ENCODE results near the gene PGLYRP4. TPM values are rescaled to one million over a fixed set of nuclear protein-coding genes. Genes with fewer than 3 reads are reported as not detected.

PGLYRP4 gene
- total RNA-seq = not detected

GRCh38 chr1:153348511-153349362 is at the start of gene PGLYRP4:
Gene PGLYRP4, minus strand, starts transcription at chr1:153348841. Its CDS starts 909 bp downstream, at chr1:153347932.
- TF ChIP-seq, protein P1, sequence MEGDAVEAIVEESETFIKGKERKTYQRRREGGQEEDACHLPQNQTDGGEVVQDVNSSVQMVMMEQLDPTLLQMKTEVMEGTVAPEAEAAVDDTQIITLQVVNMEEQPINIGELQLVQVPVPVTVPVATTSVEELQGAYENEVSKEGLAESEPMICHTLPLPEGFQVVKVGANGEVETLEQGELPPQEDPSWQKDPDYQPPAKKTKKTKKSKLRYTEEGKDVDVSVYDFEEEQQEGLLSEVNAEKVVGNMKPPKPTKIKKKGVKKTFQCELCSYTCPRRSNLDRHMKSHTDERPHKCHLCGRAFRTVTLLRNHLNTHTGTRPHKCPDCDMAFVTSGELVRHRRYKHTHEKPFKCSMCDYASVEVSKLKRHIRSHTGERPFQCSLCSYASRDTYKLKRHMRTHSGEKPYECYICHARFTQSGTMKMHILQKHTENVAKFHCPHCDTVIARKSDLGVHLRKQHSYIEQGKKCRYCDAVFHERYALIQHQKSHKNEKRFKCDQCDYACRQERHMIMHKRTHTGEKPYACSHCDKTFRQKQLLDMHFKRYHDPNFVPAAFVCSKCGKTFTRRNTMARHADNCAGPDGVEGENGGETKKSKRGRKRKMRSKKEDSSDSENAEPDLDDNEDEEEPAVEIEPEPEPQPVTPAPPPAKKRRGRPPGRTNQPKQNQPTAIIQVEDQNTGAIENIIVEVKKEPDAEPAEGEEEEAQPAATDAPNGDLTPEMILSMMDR (IDR thresholded peaks at IDR 0.05; ENCODE audit: low read depth) = no peak

GRCh38 chr1:153397924-153398651 is 49.4 kb upstream of the PGLYRP4 start:
- TF ChIP-seq, protein P1 (IDR thresholded peaks at IDR 0.05; ENCODE audit: low read depth) = no peak

DNA sequence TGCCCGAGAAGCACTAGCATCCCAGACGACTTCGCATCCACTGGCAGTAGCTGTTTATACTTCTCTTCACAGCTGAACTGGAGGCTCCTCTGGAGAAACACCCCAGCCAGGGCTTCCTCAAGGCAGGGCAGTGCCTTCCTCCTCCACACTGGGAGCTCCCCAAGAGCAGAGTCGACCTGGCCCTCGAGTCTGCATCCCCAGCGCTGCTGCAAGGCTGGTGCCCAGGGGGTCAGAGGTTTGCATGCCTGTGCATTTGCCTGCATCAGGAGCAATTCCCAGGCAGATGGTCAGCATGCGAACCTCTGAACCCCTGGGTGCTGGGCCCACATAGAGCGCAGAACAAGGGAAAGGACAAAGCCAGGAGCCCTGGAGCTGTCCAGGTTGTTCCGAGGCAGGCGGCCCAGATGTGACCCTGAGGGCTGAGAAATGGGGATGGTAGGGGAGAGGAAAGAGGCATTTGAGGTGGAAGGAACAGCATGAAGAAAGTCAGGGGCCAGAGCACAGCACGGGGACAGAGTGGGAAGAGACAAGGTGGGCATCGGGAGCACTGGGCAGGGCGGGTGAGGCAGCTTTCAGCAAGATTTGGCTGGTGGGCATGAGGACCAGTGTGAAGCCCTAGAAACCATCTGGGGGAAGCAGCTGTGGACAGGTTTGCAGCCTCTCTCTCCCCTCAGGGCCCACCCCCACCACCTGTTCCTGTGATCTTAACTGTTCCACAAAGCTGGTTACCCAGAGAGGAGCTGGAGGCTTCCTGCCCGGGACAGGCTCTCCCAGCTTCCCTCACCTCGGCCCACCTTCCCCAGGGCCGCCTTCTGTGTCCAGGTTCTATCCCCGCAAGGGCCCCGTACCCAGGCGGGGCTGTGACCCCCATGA is 48.6 kb upstream of the PGLYRP4 start:
- TF ChIP-seq, protein P1 (IDR thresholded peaks at IDR 0.05; ENCODE audit: low read depth) = no peak

- TF ChIP-seq, protein P1 (IDR thresholded peaks at IDR 0.05; ENCODE audit: low read depth) = no peak
Observed at GRCh38 chr1:153396461-153396860, 47.8 kb upstream of the PGLYRP4 start.

- TF ChIP-seq, protein P1 (IDR thresholded peaks at IDR 0.05; ENCODE audit: low read depth) = no peak
Observed at GRCh38 chr1:153395776-153396175, 47.1 kb upstream of the PGLYRP4 start.

DNA sequence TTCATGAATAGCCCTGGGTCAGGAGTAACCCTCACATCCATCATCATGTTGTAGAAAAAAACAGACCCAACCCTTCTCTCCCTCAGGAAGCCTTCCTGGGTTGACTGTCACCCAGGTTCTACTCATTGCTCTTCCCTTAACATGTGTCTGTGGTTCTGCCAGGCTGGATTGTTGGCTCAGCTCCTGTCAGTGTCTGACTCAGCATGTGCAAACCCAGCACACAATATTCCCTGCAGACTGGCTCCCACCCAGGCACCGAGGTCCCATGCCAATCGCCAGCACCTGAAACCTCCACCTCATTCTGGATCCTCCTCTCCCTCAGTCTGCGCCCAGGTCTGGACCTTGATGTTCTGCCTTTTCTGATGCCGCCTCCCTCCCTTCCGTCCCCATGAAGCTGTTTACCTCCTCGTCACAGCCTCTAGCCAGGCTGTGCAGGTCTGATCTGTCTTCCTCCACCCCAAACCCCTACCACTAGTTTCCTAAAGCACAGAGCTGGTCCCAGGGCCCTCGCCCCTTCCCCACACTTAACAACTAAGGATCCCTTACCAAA is 46.6 kb upstream of the PGLYRP4 start:
- TF ChIP-seq, protein P1 (IDR thresholded peaks at IDR 0.05; ENCODE audit: low read depth) = no peak

Measured in subcutaneous adipose tissue (tissue), 4 donors.